CD4-positive, alpha-beta T cell treated with Interleukin-17A for 1 hour (primary cell): ENCODE measurements around the gene PPP1CA.
"Not testable (repeated sequence)": the region's sequence is repeated elsewhere in the genome, so short reads cannot be mapped to it uniquely, and the experiment has no call there.

Experiments
- DNase-seq: peaks from one replicate; pipeline ENCODE4 v3.0.0-alpha.2; 2020

The PPP1CA gene

DNA sequence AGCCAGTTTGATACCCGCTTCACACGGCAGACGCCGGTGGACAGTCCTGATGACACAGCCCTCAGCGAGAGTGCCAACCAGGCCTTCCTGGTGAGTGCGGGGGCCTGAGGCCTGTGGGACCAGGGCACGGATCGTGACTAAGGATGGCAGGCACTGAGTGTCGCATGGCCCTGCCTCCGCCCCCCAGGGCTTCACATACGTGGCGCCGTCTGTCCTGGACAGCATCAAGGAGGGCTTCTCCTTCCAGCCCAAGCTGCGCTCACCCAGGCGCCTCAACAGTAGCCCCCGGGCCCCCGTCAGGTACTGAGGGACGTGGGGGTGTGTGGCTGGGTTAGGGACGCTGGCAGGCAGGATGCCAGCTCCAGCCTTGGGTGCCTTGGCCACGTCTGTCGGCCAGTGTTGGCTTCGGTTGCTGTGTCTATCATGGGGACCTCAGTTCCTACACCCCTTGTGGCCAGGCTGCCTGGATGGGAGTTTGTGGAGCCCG is 32.8 kb upstream of the PPP1CA start:
- peak; percentile 26 for DNase-seq

- peak; percentile 39 for DNase-seq
Measured at GRCh38 chr11:67433536-67434394, 32.1 kb upstream of the PPP1CA start.

DNA sequence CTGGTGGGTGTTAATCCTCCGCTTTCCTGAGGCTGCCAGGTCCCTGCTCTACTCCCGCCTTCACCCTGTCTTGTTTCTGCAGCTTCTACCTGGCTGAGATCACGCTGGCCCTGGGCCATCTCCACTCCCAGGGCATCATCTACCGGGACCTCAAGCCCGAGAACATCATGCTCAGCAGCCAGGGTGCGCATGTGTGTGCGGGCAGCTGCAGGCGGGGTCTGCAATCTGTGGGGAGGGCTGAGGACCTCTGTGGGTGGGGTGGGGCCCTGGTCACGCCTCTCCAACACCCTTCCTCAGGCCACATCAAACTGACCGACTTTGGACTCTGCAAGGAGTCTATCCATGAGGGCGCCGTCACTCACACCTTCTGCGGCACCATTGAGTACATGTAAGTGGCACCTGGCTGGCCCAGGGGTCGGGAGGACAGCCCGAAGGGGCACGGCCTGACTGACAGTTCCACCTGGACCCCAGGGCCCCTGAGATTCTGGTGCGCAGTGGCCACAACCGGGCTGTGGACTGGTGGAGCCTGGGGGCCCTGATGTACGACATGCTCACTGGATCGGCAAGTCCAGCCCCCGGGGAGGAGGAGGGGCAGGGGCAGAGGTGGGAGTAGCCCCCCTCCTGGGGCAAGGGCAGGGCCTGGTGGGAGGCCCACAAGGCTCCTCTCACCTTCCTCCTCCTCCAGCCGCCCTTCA is 31.1 kb upstream of the PPP1CA start:
- no peak for DNase-seq

DNA sequence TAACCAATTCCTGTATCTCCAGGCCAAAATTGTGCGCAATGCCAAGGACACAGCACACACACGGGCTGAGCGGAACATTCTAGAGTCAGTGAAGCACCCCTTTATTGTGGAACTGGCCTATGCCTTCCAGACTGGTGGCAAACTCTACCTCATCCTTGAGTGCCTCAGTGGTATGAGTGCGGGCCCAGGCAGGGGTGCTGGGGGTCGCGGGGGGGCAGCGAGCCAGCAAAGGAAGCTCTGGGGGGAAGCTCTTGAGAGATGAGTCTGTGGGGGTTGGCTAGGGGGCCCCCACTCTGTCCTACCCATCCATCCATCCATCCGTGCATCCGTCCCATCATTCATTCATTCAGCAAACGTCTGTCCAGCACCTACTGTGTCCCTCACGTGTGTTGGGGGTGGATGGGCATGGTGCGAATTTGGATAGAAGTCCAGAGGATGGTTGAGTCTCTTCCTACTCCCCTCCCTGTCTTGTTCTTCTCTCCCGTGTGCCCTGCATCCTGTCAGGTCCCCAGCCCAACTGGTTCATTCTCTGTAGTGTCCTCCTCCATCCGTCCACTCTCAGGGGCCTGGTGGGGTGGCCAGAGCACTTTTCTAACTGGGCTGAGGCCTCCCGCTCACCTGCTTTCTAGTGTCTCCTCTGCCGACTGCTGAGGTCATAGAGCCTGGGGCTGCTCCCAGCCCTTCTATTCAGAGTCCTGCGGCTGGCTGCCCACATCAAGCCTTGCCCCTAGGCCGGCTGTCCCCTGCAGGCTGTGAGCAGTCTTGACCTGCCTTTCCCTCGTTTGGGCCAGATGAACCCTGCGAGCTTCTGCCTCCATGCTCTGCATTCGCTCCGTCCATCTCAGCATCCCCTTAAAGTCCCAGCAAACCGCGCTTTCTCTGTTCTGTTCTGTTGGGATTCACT is 29.9 kb upstream of the PPP1CA start:
- no peak for DNase-seq

DNA sequence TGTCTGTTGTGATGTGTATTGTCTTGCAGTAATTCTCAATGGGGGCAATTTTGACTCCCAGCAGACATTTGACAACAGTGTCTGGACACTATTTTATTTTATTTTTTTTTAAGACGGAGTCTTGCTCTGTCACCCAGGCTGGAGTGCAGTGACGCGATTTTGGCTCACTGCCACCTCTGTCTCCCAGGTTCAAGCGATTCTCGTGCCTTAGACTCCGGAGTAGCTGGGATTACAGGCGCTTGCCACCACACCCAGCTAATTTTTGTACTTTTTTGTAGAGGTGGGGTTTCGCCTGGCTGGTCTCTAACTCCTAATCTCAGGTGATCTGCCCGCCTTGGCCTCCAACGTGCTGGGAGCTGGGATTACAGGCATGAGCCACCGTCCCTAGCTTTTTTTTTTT is 28.1 kb upstream of the PPP1CA start:
- DNase-seq, result no peak

DNA sequence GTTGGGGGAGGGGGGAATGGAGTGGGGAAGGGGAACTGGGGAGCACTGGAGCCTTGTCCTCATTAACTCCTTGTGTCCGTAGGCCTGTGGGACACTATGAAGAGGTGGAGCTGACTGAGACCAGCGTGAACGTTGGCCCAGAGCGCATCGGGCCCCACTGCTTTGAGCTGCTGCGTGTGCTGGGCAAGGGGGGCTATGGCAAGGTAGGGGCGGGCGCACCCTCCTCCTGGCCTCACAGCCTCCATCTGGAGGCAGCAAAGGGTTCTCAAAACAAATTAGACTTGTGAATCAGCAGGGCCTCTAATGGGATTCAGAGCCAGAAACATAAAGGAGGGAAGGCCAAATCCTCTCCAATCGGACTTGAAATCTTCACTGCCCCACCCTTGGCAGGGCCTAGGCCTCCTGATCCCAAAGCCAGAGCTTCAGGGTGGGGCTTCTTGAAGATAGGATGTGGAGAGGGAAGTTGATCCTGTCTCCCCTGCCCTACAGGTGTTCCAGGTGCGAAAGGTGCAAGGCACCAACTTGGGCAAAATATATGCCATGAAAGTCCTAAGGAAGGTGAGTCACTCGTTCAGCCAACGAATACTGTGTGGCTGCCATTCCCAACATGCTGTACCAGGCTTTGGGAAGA is 27.5 kb upstream of the PPP1CA start:
- no peak for DNase-seq

- DNase-seq, result peak; percentile 99
Measured at GRCh38 chr11:67428052-67429001, 26.7 kb upstream of the PPP1CA start, which contains the start of gene RPS6KB2. RPS6KB2 (plus strand) TSS chr11:67428494; CDS start chr11:67428546, 52 bp downstream.

DNA sequence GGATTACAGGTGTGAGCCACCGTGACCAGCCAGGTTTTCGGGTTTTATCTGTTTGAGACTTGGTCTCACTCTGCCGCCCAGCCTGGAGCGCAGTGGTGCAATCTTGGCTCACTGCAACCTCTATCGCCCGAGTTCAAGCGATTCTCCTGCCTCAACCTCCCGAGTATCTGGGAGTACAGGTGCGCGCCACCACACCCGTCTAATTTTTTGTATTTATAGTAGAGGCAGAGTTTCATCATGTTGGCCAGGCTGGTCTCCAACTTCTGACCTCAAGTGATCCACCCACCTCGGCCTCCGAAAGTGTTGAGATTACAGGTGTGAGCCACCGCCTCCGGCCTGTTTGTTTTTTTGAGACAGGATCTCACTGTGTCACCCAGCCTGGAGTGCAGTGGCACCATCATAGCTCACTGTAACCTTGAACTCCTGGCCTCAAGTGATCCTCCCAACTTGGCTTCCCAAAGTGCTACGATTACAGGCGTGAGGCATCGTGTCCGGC is 25.8 kb upstream of the PPP1CA start:
- not testable (repeated sequence) for DNase-seq

GRCh38 chr11:67423891-67424613 is 22.4 kb upstream of the PPP1CA start:
- DNase-seq, result no peak

GRCh38 chr11:67423466-67423865 is 21.8 kb upstream of the PPP1CA start:
- no peak for DNase-seq

DNA sequence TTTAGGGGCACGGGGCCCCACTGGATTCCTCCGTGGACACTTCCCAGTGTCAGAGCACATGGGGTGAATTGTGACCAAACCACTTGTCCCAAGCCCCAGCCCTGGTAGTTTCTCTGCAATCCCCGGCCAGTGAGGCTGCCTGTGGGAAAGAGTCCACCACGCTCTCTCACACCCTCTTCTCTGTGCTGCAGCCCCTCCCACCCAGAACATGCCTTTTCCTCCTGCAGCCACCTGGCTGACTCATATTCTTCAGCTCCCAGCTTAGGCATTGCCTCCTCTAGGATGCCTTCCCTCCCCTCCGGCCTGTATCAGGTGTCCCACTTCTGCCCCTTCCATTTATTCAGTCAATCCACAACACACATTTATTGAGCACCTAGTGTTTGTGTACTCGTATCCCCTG is 21.2 kb upstream of the PPP1CA start:
- DNase-seq, result no peak

DNA sequence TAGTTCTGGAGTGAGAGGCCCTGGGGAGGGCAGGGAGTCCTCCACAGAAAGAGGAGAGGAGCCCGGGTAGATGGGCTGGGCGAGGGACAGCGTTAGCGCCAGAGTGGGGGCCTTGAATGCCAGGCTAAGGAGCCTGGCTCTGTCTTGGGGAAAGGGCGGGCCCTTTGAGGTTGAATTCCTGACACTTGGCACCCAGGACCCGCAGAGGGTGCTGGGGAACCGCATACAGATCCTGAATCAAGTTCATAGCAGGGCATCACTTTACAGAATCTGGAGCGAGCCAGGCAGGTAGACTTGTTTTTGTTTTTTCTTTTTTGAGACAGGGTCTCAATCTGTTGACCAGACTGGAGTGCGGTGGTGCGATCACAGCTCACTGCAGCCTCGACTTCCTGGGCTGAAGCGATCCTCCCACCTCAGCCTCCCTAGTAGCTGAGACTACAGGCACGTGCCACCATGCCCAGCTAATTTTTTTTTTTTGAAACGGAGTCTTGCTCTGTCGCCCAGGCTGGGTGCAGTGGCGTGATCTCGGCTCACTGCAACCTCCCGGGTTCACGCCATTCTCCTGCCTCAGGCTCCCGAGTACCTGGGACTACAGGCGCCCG is 19.9 kb upstream of the PPP1CA start:
- DNase-seq, result no peak

- DNase-seq, result peak; percentile 98
Measured at GRCh38 chr11:67420646-67421429, 19.2 kb upstream of the PPP1CA start.

DNA sequence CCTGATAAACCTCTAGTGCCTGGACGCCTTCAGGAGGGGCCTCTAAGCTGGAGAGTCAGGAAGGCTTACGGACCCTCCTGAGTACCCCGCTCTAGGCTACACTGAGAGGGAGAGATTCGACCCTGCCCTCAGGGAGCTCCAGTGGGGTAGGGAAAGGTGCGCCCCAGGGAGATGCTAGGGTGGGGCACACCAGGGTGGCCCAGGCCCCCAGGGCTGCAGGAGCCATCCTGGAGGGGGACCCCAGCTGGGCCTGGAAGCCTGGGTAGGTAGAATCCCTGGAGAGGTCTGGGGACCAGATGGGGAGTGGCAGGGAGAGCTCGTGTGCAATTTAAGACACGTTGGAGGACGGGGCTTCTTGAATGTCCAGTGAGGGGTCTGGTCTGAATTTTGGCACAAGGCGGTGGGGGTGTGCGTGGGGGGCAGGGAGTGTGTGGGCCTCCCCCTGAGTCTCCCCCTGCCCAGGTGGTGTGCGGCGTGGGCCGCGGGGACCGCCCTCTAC is 18.5 kb upstream of the PPP1CA start:
- no peak for DNase-seq

- no peak for DNase-seq
Measured at GRCh38 chr11:67419325-67420049, 17.8 kb upstream of the PPP1CA start.

- DNase-seq, result peak; percentile 42
Measured at GRCh38 chr11:67418476-67419281, 17.0 kb upstream of the PPP1CA start.

GRCh38 chr11:67417425-67417824 is 15.8 kb upstream of the PPP1CA start:
- DNase-seq, result no peak
